ENCODE measurements around the gene BEND6.

Gene BEND6

GRCh38 chr6:56944661-56945060, 10.2 kb upstream of the BEND6 start:
- DNase-seq: no peak

- no peak for DNase-seq
Observed at GRCh38 chr6:56946368-56946767, 8.5 kb upstream of the BEND6 start.

GRCh38 chr6:56947924-56948323, 7.0 kb upstream of the BEND6 start:
- DNase-seq: no peak

GRCh38 chr6:56949265-56949664, 5.6 kb upstream of the BEND6 start:
- DNase-seq: no peak

GRCh38 chr6:56949925-56950495, 4.9 kb upstream of the BEND6 start:
- no peak for DNase-seq

GRCh38 chr6:56951049-56951831, 3.7 kb upstream of the BEND6 start:
- no peak for DNase-seq

GRCh38 chr6:56953597-56954402, 1.1 kb upstream of the BEND6 start:
- peak; percentile 56 for DNase-seq

GRCh38 chr6:56955171-56956155, 556 bp downstream of the BEND6 start:
- DNase-seq: peak; percentile 86

- DNase-seq: no peak
Observed at GRCh38 chr6:56956491-56956890, 1.6 kb downstream of the BEND6 start.

- no peak for DNase-seq
Observed at GRCh38 chr6:56957856-56958255, 2.9 kb downstream of the BEND6 start.

- no peak for DNase-seq
Observed at GRCh38 chr6:56958481-56958880, 3.6 kb downstream of the BEND6 start.

- no peak for DNase-seq
Observed at GRCh38 chr6:56959094-56959493, 4.2 kb downstream of the BEND6 start.

GRCh38 chr6:56959938-56960337, 5.0 kb downstream of the BEND6 start:
- no peak for DNase-seq

GRCh38 chr6:56961151-56961550, 6.2 kb downstream of the BEND6 start:
- no peak for DNase-seq

GRCh38 chr6:56962441-56962840, 7.5 kb downstream of the BEND6 start:
- no peak for DNase-seq

- no peak for DNase-seq
Observed at GRCh38 chr6:56963043-56963442, 8.1 kb downstream of the BEND6 start.

- no peak for DNase-seq
Observed at GRCh38 chr6:56963793-56964192, 8.9 kb downstream of the BEND6 start.

- no peak for DNase-seq
Observed at GRCh38 chr6:56965126-56965525, 10.2 kb downstream of the BEND6 start.

GRCh38 chr6:56970849-56971248, 15.9 kb downstream of the BEND6 start:
- DNase-seq: no peak

- DNase-seq: no peak
Observed at GRCh38 chr6:56977192-56977591, 22.3 kb downstream of the BEND6 start.

- no peak for DNase-seq
Observed at GRCh38 chr6:56978530-56978929, 23.6 kb downstream of the BEND6 start.

GRCh38 chr6:56984361-56984760, 29.5 kb downstream of the BEND6 start:
- DNase-seq: no peak

- no peak for DNase-seq
Observed at GRCh38 chr6:56984884-56985283, 30.0 kb downstream of the BEND6 start.
